Measurements from ENCODE around the gene RAP2A. TPM values are rescaled to one million over a fixed set of nuclear protein-coding genes. Genes with fewer than 3 reads are reported as not detected.

Gene RAP2A
- total RNA-seq, 4 donors from 2014 or later: 10.5 to 23.2 (median 20.7) TPM

DNA sequence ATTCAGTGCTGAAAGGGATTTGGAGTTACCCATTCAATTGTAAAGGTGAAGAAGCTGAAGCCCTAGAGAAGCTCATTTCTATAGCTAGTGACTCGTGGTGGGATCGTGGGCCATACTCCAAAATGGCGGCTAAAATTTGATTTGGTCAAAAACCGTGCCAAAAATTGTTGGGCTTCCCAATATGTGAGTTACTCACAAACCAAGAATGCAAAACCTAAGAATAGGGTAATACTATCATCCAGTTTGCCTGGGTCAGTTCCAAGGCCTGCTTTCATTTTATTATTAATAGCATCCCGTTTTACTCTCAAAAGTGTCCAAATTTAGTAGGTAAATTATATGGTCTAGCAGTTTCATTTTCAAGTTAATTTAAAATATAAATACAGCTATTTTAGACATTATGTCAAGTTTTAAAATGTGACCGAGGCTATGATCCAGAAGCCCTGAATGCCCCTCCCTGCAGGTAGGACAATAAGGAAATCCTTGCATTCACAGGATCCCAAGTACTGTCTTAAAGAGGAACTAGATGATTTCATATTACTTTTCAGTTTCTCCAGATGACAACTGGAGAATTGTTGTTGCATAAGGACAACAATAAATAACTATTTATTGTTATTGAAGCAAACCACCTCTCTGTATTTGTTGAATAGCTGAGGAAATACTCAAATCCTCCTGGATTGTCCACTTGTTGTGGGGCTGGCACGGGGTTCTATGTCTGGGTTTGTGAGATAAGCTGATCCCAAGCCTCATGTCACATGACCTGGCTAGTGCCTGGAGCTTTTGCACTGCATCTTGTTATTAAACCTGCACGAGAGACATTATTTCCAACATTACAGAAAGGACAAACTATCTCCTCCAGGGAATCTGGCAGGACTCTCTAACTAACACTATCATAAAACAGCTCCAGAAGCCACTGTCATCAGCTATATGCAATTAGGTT, 11.6 kb upstream of the RAP2A start:
- intact Hi-C loops (cut with DNase I; ENCODE audit: low total_unique reads): no loop called here
- Histone ChIP-seq H3K9me3 (no peaks in the 10 kb centered on the region), H3K27ac (peak overlapping the region in 2 of 4 donors; percentile 7 to 37), H3K36me3 (no peaks in the 10 kb centered on the region), H3K4me1 (peaks cover 0 to 9% (median 3%) of the 10 kb centered on the region in 4 donors), H3K4me3 (no peak overlapping the region), H3K27me3 (no peaks in the 10 kb centered on the region)
- no peak for DNase-seq
- in situ Hi-C loops (cut with MboI; ENCODE audit: low pct_ligation_motif_present in 1 of 4, low pct_unique_long_range_greater_than_20kb in 1 of 4, low sequenced_read_pairs in 3 of 4): no loop called here
- TF ChIP-seq POLR2A (IDR thresholded peaks at IDR 0.05) (no peak), EP300 (IDR thresholded peaks at IDR 0.05; ENCODE audit: low read depth) (no peak), POLR2AphosphoS5 (IDR thresholded peaks at IDR 0.05) (no peak)
- TF ChIP-seq, protein P1, sequence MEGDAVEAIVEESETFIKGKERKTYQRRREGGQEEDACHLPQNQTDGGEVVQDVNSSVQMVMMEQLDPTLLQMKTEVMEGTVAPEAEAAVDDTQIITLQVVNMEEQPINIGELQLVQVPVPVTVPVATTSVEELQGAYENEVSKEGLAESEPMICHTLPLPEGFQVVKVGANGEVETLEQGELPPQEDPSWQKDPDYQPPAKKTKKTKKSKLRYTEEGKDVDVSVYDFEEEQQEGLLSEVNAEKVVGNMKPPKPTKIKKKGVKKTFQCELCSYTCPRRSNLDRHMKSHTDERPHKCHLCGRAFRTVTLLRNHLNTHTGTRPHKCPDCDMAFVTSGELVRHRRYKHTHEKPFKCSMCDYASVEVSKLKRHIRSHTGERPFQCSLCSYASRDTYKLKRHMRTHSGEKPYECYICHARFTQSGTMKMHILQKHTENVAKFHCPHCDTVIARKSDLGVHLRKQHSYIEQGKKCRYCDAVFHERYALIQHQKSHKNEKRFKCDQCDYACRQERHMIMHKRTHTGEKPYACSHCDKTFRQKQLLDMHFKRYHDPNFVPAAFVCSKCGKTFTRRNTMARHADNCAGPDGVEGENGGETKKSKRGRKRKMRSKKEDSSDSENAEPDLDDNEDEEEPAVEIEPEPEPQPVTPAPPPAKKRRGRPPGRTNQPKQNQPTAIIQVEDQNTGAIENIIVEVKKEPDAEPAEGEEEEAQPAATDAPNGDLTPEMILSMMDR (IDR thresholded peaks at IDR 0.05): no peak
- WGBS, 2 donors (ENCODE audit: low coverage in 1 of 2): 59 to 74% methylated on average over 4 to 8 of the region's 8 CpGs

DNA sequence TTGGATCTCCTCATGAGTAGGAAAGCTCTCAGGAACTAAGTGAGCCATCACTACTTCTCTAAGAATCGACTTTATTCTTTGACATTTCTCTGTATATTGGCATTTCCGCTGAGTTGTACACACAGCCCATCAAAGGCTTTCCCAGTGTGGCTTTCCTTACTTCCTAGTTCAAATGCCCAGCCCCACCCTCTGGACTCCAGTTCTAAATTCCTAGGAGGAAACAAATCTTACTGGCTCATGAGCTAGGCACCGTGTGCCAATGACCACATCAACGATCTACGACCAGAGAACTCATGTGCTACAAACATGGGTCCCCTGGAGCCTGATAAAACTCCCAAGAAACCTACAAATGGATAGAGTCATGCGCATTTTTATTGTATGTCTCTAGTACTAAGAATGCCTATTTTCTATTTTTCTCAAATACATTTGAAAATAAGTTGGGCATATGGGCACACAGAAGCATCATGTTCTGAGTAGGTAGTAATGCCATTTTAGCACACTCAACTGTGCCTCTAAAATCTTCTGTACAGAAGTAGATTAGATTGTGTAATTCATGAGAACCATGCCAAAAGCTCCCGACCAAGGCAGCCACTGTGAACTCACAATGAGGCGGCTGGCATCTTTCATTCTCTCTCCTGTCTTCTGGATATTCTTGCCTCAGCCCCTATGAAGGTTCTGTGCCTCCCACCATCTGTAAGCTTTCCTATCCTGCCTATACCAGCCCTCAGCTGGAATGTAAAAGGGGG, 10.5 kb upstream of the RAP2A start:
- H3K27me3 ChIP-seq: no peaks in the 10 kb centered on the region
- DNase-seq: no peak
- TF ChIP-seq POLR2AphosphoS5 (IDR thresholded peaks at IDR 0.05) (no peak), POLR2A (IDR thresholded peaks at IDR 0.05) (no peak), EP300 (IDR thresholded peaks at IDR 0.05; ENCODE audit: low read depth) (no peak)
- TF ChIP-seq, protein P1 (IDR thresholded peaks at IDR 0.05): no peak
- H3K4me3 ChIP-seq: no peak overlapping the region
- H3K27ac ChIP-seq: no peak overlapping the region
- 90 to 91% methylated on average over 5 to 8 of the region's 8 CpGs for WGBS, 2 donors (ENCODE audit: low coverage in 1 of 2)
- H3K9me3 ChIP-seq: no peaks in the 10 kb centered on the region
- no peaks in the 10 kb centered on the region for H3K36me3 ChIP-seq
- peaks cover 0 to 9% (median 3%) of the 10 kb centered on the region in 4 donors for H3K4me1 ChIP-seq
- in situ Hi-C loops (cut with MboI; ENCODE audit: low pct_ligation_motif_present in 1 of 4, low pct_unique_long_range_greater_than_20kb in 1 of 4, low sequenced_read_pairs in 3 of 4): no loop called here
- intact Hi-C loops (cut with DNase I; ENCODE audit: low total_unique reads): no loop called here

DNA sequence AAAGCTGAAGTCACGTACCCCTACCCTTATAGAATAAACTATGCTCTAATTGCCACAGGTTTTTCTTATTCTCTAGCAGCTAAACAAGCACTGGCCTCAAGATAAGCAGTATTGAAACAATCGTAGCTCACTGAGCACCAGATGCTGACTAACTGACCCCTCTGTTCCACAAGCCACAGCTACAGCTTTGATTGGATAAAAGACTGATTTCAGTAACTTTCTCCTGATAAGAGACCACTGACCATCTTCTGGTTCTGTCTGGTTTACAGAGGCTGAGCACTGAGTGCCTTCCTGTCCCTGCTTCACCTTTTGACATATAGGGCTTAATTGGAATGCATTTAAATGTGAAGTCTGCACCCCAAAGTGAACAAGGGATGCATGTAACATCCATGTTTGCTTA, 8.4 kb upstream of the RAP2A start:
- Histone ChIP-seq H3K4me3 (no peak overlapping the region), H3K4me1 (peaks cover 0 to 17% (median 8%) of the 10 kb centered on the region in 4 donors), H3K36me3 (no peaks in the 10 kb centered on the region), H3K27ac (no peak overlapping the region), H3K9me3 (no peaks in the 10 kb centered on the region), H3K27me3 (no peaks in the 10 kb centered on the region)
- WGBS, 2 donors (ENCODE audit: low coverage in 1 of 2): 74 to 86% methylated on average over 1 to 2 of the region's 2 CpGs
- intact Hi-C loops (cut with DNase I; ENCODE audit: low total_unique reads): no loop called here
- TF ChIP-seq EP300 (IDR thresholded peaks at IDR 0.05; ENCODE audit: low read depth) (no peak), POLR2A (IDR thresholded peaks at IDR 0.05) (no peak), POLR2AphosphoS5 (IDR thresholded peaks at IDR 0.05) (no peak)
- TF ChIP-seq, protein P1 (IDR thresholded peaks at IDR 0.05): no peak
- in situ Hi-C loops (cut with MboI; ENCODE audit: low pct_ligation_motif_present in 1 of 4, low pct_unique_long_range_greater_than_20kb in 1 of 4, low sequenced_read_pairs in 3 of 4): no loop called here
- no peak for DNase-seq

DNA sequence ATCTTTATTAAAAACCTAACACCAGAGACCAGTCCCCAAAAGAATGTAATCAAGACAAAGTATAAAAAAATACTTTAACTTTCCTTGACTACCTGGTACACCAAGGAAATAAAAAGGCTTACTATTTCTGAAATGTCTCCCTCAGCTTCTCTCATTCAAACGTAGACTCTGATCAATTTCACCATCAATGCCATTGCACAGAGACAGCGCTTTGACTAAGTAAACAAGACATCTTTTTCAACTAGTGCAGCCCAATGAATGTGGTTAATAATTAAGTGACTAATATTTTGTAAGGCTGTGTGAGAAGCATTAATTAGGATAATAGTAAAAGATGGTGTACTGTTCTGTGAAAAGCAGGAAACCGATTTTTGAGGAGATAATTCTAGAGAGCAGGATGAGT, 7.3 kb upstream of the RAP2A start:
- Histone ChIP-seq H3K4me3 (no peak overlapping the region), H3K9me3 (no peaks in the 10 kb centered on the region), H3K27ac (no peak overlapping the region), H3K27me3 (no peaks in the 10 kb centered on the region), H3K36me3 (no peaks in the 10 kb centered on the region), H3K4me1 (peaks cover 0 to 28% (median 18%) of the 10 kb centered on the region in 4 donors)
- WGBS, 2 donors (ENCODE audit: low coverage in 1 of 2): 92 to 96% methylated on average over 3 of the region's 3 CpGs
- in situ Hi-C loops (cut with MboI; ENCODE audit: low pct_ligation_motif_present in 1 of 4, low pct_unique_long_range_greater_than_20kb in 1 of 4, low sequenced_read_pairs in 3 of 4) (no loop called here), intact Hi-C loops (cut with DNase I; ENCODE audit: low total_unique reads) (no loop called here)
- DNase-seq: no peak
- TF ChIP-seq POLR2A (IDR thresholded peaks at IDR 0.05) (no peak), EP300 (IDR thresholded peaks at IDR 0.05; ENCODE audit: low read depth) (no peak), POLR2AphosphoS5 (IDR thresholded peaks at IDR 0.05) (no peak)
- TF ChIP-seq, protein P1 (IDR thresholded peaks at IDR 0.05): no peak
